NB4 (cell line): Measurements from ENCODE around the gene NUPR1.

Experiments
- CTCF ChIP-seq: IDR thresholded peaks from one replicate; pipeline ENCODE4 v1.5.1; 2012; ENCODE audit warnings: low read depth, low read length
- POLR2A ChIP-seq: IDR thresholded peaks from 2 replicates; pipeline ENCODE4 v1.6.1; 2011; ENCODE audit warnings: mild to moderate bottlenecking; ENCODE audit not compliant: insufficient read length; ENCODE audit errors: extremely low read depth

- TF ChIP-seq CTCF (no peak), POLR2A (no peak)
These were observed 33.9 kb downstream of the NUPR1 start for GRCh38 chr16:28504707-28505404.
